ENCODE measurements around the gene GPATCH2L. TPM values are rescaled to one million over a fixed set of nuclear protein-coding genes. Genes with fewer than 3 reads are reported as not detected.

Gene GPATCH2L
- total RNA-seq, 2 experiments from 2014 or later, result 54.0 to 58.2 TPM

- Mint-ChIP-seq H3K9me3 (peaks cover 18% of the 10 kb centered on the region), H3K27me3 (peaks cover 2% of the 10 kb centered on the region), H3K27ac (no peak overlapping the region), H3K36me3 (ENCODE audit: low read depth) (no peaks in the 10 kb centered on the region), H3K4me3 (no peak overlapping the region), H3K4me1 (ENCODE audit: low read depth) (peaks cover 7% of the 10 kb centered on the region)
- DNase-seq (no peak), ATAC-seq (no peak)
- no peak for TF ChIP-seq CTCF (IDR thresholded peaks at IDR 0.05)
- POLR2A ChIA-PET, result interaction anchor here (1.4 kb wide), 1 partner anchor 14 kb away, joined by 3 read pairs; no protein-coding TSS in a partner anchor
- intact Hi-C loops (cut with micrococcal nuclease), result no loop called here
- CTCF ChIA-PET, result no interaction called here
Observed at GRCh38 chr14:76146976-76147375, 4.7 kb upstream of the GPATCH2L start.

DNA sequence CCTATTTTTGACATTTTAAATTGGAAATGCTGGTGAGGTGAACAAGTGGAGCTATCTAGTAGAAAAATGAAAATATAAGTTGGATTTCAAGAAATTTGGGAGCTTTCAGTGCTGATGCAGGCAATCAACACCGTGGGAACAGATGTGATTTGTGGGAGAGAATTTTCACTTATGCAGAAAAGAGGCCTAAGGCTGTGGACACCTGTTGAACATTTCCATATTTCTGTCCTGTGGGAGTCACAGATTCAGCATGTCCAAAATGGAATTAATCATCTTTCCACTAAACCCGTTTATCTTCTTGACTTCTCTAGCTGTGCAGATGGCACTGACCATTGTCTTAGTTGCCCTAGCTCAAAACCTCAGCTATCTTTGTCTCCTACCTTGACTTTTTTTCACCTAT, 2.5 kb upstream of the GPATCH2L start:
- H3K27me3 Mint-ChIP-seq, result no peaks in the 10 kb centered on the region
- no peak for ATAC-seq
- peaks cover 21% of the 10 kb centered on the region for H3K4me1 Mint-ChIP-seq (ENCODE audit: low read depth)
- no peak for TF ChIP-seq CTCF (IDR thresholded peaks at IDR 0.05)
- H3K4me3 Mint-ChIP-seq, result no peak overlapping the region
- DNase-seq, result no peak
- peaks cover 7% of the 10 kb centered on the region for H3K36me3 Mint-ChIP-seq (ENCODE audit: low read depth)
- intact Hi-C loops (cut with micrococcal nuclease), result no loop called here
- H3K27ac Mint-ChIP-seq, result no peak overlapping the region
- ChIA-PET POLR2A (no interaction called here), CTCF (no interaction called here)
- H3K9me3 Mint-ChIP-seq, result peaks cover 14% of the 10 kb centered on the region

DNA sequence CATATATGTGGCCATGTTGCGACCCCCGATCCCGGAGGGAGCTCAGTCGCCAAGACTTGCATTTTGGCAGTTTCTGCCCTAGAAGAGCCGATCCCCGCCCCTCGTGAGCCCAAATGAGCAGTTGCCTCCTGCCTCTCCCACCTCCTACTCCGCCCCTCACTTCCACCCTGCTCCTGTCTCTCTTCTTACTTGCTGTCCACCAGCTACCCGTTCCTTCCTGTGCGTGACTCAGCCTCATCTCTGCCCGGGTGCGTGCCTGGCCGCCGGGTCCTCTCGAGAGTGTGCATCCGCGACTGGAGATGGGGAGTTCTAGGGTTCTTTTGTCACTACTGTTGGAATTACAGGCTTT, 585 bp downstream of the GPATCH2L start:
- Mint-ChIP-seq H3K4me3 (peak overlapping the region; percentile 91), H3K27me3 (no peaks in the 10 kb centered on the region), H3K27ac (peak overlapping the region; percentile 97), H3K9me3 (peaks cover 6% of the 10 kb centered on the region), H3K36me3 (ENCODE audit: low read depth) (peaks cover 32% of the 10 kb centered on the region), H3K4me1 (ENCODE audit: low read depth) (peaks cover 50% of the 10 kb centered on the region)
- ChIA-PET CTCF (interaction anchor here (2.0 kb wide), 1 partner anchor 102 kb away, joined by 8 read pairs; no protein-coding TSS in a partner anchor), POLR2A (interaction anchor here (0.5 to 1.4 kb wide), 3 partner anchors 14 to 906 kb away, joined by 3 to 6 read pairs (median 3); no protein-coding TSS in a partner anchor)
- no peak for TF ChIP-seq CTCF (IDR thresholded peaks at IDR 0.05)
- intact Hi-C loops (cut with micrococcal nuclease), result no loop called here
- ATAC-seq (peak; percentile 88), DNase-seq (peak; percentile 90)

DNA sequence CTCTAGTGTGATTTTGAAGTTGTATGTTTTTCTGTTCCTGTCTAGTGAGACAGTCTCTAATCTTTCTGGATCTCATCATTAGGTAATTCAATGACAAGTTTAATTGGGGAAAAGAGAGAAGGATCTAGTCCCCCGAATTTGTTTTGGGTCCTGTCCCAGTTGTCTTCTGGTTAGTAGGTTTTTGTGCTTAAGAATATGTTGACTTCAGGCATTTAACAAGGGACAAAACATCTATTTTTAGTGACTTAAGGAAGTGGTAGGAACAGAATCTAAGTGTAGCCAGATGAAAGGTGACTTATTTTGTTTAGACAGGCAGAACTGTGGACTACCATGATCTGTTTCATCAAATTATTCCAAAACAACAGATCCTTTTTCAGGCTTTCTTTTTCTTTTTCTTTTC, 2.2 kb downstream of the GPATCH2L start:
- H3K4me3 Mint-ChIP-seq, result peak overlapping the region; percentile 91
- no peak for DNase-seq
- ChIA-PET POLR2A (interaction anchor here (0.6 kb wide), 1 partner anchor 168 kb away, joined by 3 read pairs; the partner anchor contains the start of gene IFT43), CTCF (no interaction called here)
- intact Hi-C loops (cut with micrococcal nuclease), result no loop called here
- TF ChIP-seq CTCF (IDR thresholded peaks at IDR 0.05), result no peak
- no peaks in the 10 kb centered on the region for H3K27me3 Mint-ChIP-seq
- H3K4me1 Mint-ChIP-seq (ENCODE audit: low read depth), result peaks cover 54% of the 10 kb centered on the region
- H3K9me3 Mint-ChIP-seq, result peaks cover 6% of the 10 kb centered on the region
- no peak for ATAC-seq
- H3K36me3 Mint-ChIP-seq (ENCODE audit: low read depth), result peaks cover 43% of the 10 kb centered on the region
- H3K27ac Mint-ChIP-seq, result no peak overlapping the region

- no peak for ATAC-seq
- CTCF ChIA-PET, result no interaction called here
Observed at GRCh38 chr14:76154539-76155126, 2.9 kb downstream of the GPATCH2L start.

More at GRCh38 chr14:76154539-76155126, 2.9 kb downstream of the GPATCH2L start:
- H3K9me3 Mint-ChIP-seq, result peaks cover 6% of the 10 kb centered on the region
- no peak overlapping the region for H3K27ac Mint-ChIP-seq
- intact Hi-C loops (cut with micrococcal nuclease), result no loop called here
- POLR2A ChIA-PET, result interaction anchor here (0.6 kb wide), 1 partner anchor 169 kb away, joined by 3 read pairs; the partner anchor contains the start of gene IFT43
- H3K4me1 Mint-ChIP-seq (ENCODE audit: low read depth), result peaks cover 54% of the 10 kb centered on the region
- no peaks in the 10 kb centered on the region for H3K27me3 Mint-ChIP-seq
- peak overlapping the region; percentile 55 for H3K4me3 Mint-ChIP-seq
- no peak for TF ChIP-seq CTCF (IDR thresholded peaks at IDR 0.05)
- DNase-seq, result no peak
- peaks cover 49% of the 10 kb centered on the region for H3K36me3 Mint-ChIP-seq (ENCODE audit: low read depth)
